Measurements from ENCODE around the gene PDCD7. TPM values are rescaled to one million over a fixed set of nuclear protein-coding genes. Genes with fewer than 3 reads are reported as not detected.
"Not testable (repeated sequence)": the region's sequence is repeated elsewhere in the genome, so short reads cannot be mapped to it uniquely, and the experiment has no call there.

PDCD7 gene
- total and polyA plus RNA-seq, 2 of the 4 experiments (the other 2 are of a cell fraction): 4.7 to 12.3 TPM

DNA sequence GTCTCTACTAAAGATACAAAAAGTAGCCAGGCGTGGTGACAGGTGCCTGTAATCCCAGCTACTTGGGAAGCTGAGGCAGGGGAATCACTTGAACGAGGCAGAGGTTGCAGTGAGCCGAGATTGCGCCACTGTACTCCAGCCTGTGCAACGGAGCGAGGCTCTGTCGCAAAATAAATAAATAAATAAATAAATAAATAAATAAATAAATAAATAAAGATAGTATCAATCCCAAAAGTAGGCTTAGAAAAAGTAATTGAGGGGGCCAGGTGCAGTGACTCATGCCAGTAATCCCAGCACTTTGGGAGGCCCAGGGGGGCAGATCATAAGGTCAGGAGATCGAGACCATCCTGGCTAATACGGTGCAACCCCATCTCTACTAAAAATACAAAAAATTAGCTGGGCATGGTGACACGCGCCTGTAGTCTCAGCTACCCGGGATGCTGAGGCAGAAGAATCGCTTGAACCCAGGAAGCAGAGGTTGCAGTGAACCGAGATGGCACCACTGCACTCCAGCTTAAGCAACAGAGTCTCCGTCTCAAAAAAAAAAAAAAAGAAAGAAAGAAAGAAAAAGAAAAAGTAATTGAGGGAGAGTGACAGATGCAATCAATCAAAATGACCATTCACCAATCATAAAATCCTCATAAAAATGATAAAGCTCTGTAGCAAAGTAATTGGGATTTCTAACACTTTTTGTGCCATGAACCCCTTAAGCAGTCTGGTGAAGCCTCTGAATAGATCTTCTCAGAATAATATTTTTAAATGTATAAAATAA is 48.2 kb upstream of the PDCD7 start:
- intact Hi-C loops (cut with micrococcal nuclease): loop anchor here (2.0 to 5.0 kb wide), 2 partner anchors 127 to 149 kb away; no protein-coding TSS in a partner anchor
- Histone ChIP-seq H3K36me3 (ENCODE audit: control insufficient read depth, insufficient read depth, low read length) (peaks cover 14% of the 10 kb centered on the region), H4K20me1 (ENCODE audit: insufficient read depth, low read length) (peaks cover 28% of the 10 kb centered on the region), H3K79me1 (ENCODE audit: low read depth in 1 of 2, low read length in 2 of 2) (peaks cover 5 to 42% of the 10 kb centered on the region in 2 experiments)
- H3K4ac ChIP-seq (ENCODE audit: low read depth, low read length); H3K23ac ChIP-seq (ENCODE audit: low read depth, low read length); H2BK120ac ChIP-seq (ENCODE audit: low read depth, low read length); ATAC-seq (ENCODE audit: low read depth); H2BK15ac ChIP-seq (ENCODE audit: low read depth, low read length); H2BK20ac ChIP-seq (ENCODE audit: low read depth, low read length); H3K27ac ChIP-seq (ENCODE audit: insufficient read depth, low read length); H3K14ac ChIP-seq (replicated peaks; ENCODE audit: low read depth, low read length); H2AK9ac ChIP-seq (replicated peaks; ENCODE audit: low read depth, low read length, poor library complexity); POLR2A ChIA-PET (ENCODE audit: unreplicated experiment); H3K56ac ChIP-seq (ENCODE audit: extremely low read depth, insufficient read depth, low read length); H3K4me3 ChIP-seq (ENCODE audit: insufficient read depth, low read depth, low read length); H3K27me3 ChIP-seq (ENCODE audit: control insufficient read depth, insufficient read depth, low read length); BruUV-seq (replicated peaks); H2AFZ ChIP-seq (replicated peaks; ENCODE audit: low read length, poor library complexity); H4K91ac ChIP-seq (ENCODE audit: insufficient read depth, low read depth, low read length); H3K9me3 ChIP-seq (ENCODE audit: control insufficient read depth, insufficient read depth, low read length); H3K18ac ChIP-seq (ENCODE audit: low read depth, low read length); H2AK5ac ChIP-seq (ENCODE audit: low read depth, low read length); H3K9me1 ChIP-seq (ENCODE audit: insufficient read depth, low read length); H3K4me2 ChIP-seq (ENCODE audit: low read depth, low read length); H4K8ac ChIP-seq (ENCODE audit: low read depth in 2 of 2, low read length in 2 of 2); in situ Hi-C loops (cut with MboI; ENCODE audit: low sequenced_read_pairs); H2BK5ac ChIP-seq (ENCODE audit: low read depth, low read length, poor library complexity, severe bottlenecking); H4K5ac ChIP-seq (ENCODE audit: low read depth, low read length); DNase-seq; H3K9ac ChIP-seq (ENCODE audit: low read depth, low read length); H3K4me1 ChIP-seq (ENCODE audit: control insufficient read depth, insufficient read depth, low read length); dilution Hi-C loops (cut with HindIII; ENCODE audit: low sequenced_read_pairs, unreplicated experiment): not testable (repeated sequence)
- WGBS, 2 experiments (ENCODE audit: extremely low coverage in 2 of 2, insufficient read length in 1 of 2): no CpG with 5 or more reads among the region's 15 CpGs
- CTCF ChIA-PET: interaction anchor here (0.6 kb wide), 1 partner anchor 14 kb away, joined by 3 read pairs; no protein-coding TSS in a partner anchor
